ENCODE results near the gene UNC13C.

UNC13C gene

GRCh38 chr15:54515664-54516582 lies 537.7 kb downstream of the UNC13C start:
- Histone ChIP-seq H3K4me3 (ENCODE audit: extremely low read depth, insufficient read depth, low read length, poor library complexity, severe bottlenecking) (no peak overlapping the region), H3K9me3 (ENCODE audit: control insufficient read depth, low read length) (no peaks in the 10 kb centered on the region), H3K36me3 (ENCODE audit: control insufficient read depth, insufficient read depth, low read length) (no peaks in the 10 kb centered on the region), H3K4me1 (ENCODE audit: control insufficient read depth, insufficient read depth, low read length, poor library complexity, severe bottlenecking) (no peaks in the 10 kb centered on the region), H3K27ac (ENCODE audit: low read depth, low read length, severe bottlenecking) (no peak overlapping the region)
- WGBS, 2 experiments (ENCODE audit: insufficient coverage in 2 of 2): 88 to 92% methylated on average over 3 to 7 of the region's 9 CpGs

- H3K9me3 ChIP-seq (ENCODE audit: control insufficient read depth, low read length): no peaks in the 10 kb centered on the region
- no peaks in the 10 kb centered on the region for H3K36me3 ChIP-seq (ENCODE audit: control insufficient read depth, insufficient read depth, low read length)
- WGBS, 2 experiments (ENCODE audit: insufficient coverage in 2 of 2): 100% methylated on average over 1 of the region's 2 CpGs; no CpG with 5 or more reads in 1 of the 2 experiments
- no peaks in the 10 kb centered on the region for H3K4me1 ChIP-seq (ENCODE audit: control insufficient read depth, insufficient read depth, low read length, poor library complexity, severe bottlenecking)
- H3K4me3 ChIP-seq (ENCODE audit: extremely low read depth, insufficient read depth, low read length, poor library complexity, severe bottlenecking): no peak overlapping the region
- H3K27ac ChIP-seq (ENCODE audit: low read depth, low read length, severe bottlenecking): no peak overlapping the region
These were observed 539.1 kb downstream of the UNC13C start for GRCh38 chr15:54517366-54517765.

DNA sequence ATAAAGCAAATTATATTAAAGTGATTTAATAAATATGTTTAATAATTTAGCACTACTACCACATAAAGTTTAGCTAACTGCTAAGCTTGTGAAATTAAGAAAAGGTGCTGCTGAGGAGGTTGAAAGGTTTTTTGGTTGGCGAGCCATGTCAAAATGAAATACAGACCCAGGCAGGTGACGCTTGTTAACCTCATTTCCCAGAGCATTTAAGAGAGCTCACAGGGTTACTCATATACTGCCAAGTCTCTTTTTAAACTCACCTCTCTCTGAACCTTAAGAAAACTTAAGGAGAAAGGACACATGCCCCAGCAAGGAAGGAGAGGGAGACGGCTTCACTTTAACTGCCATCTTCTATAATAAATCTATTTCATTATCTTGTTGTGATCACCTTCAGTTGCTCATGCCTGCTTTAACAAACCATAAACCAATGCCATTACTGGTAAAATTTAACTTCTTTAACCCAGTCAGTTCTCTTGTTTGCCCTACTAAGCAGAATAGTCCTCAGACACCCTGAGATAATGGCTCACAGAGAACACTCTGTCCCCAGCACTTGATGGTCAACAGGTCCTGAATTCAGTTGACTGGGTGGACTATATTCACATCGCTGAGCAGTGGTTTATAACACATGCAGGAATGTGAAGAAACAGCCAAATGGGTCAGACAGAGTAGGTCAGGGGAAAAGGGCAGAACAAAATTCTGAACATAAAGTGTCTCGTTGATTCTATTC lies 540.1 kb downstream of the UNC13C start:
- Histone ChIP-seq H3K36me3 (ENCODE audit: control insufficient read depth, insufficient read depth, low read length) (no peaks in the 10 kb centered on the region), H3K4me1 (ENCODE audit: control insufficient read depth, insufficient read depth, low read length, poor library complexity, severe bottlenecking) (no peaks in the 10 kb centered on the region), H3K27ac (ENCODE audit: low read depth, low read length, severe bottlenecking) (no peak overlapping the region), H3K4me3 (ENCODE audit: extremely low read depth, insufficient read depth, low read length, poor library complexity, severe bottlenecking) (no peak overlapping the region), H3K9me3 (ENCODE audit: control insufficient read depth, low read length) (no peaks in the 10 kb centered on the region)
- WGBS, 2 experiments (ENCODE audit: insufficient coverage in 2 of 2): 79 to 84% methylated on average over 3 to 4 of the region's 5 CpGs

DNA sequence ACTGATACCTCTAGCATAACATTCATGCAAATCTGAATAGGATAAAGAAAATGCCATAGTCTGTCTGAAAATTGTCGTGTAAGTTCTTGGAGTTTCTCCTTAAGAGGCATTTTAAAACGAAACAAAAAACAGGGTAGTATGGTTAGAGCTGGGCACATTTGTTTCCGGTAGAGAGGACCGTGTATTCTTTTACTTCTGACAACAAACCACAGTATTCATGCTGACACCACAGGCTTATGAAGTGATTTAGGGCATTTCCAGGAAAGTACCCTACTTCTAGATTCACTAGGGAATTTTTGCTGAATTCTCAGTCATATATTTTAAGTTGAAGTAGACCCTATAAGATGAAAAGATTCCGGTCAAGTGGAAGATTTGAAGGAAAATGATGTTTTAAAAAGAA lies 541.3 kb downstream of the UNC13C start:
- Histone ChIP-seq H3K4me1 (ENCODE audit: control insufficient read depth, insufficient read depth, low read length, poor library complexity, severe bottlenecking) (no peaks in the 10 kb centered on the region), H3K27ac (ENCODE audit: low read depth, low read length, severe bottlenecking) (no peak overlapping the region), H3K9me3 (ENCODE audit: control insufficient read depth, low read length) (no peaks in the 10 kb centered on the region), H3K36me3 (ENCODE audit: control insufficient read depth, insufficient read depth, low read length) (no peaks in the 10 kb centered on the region), H3K4me3 (ENCODE audit: extremely low read depth, insufficient read depth, low read length, poor library complexity, severe bottlenecking) (no peak overlapping the region)
- 87 to 100% methylated on average over 3 of the region's 5 CpGs for WGBS, 2 experiments (ENCODE audit: insufficient coverage in 2 of 2)

DNA sequence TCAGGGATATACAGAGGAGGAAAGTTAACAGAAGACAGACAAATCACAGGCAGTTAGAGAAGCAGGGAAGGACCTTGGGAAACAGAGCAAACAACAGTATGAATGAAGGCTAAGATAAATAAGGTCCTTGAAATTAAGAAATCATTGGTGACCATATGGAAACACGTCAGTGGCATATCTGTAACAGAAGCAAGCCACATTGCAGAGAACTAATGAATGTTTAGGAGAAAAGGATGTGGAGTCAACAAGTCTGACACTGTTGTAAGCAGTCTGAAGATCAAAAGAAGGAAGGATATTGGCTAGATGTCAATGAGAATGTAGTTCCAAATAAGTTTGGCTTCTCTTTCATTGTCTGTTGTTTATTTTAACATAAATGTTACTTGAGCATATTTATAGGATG lies 542.4 kb downstream of the UNC13C start:
- WGBS, 2 experiments (ENCODE audit: insufficient coverage in 2 of 2): 74 to 92% methylated on average over 1 of the region's 1 CpG
- Histone ChIP-seq H3K4me3 (ENCODE audit: extremely low read depth, insufficient read depth, low read length, poor library complexity, severe bottlenecking) (no peak overlapping the region), H3K4me1 (ENCODE audit: control insufficient read depth, insufficient read depth, low read length, poor library complexity, severe bottlenecking) (no peaks in the 10 kb centered on the region), H3K27ac (ENCODE audit: low read depth, low read length, severe bottlenecking) (no peak overlapping the region), H3K9me3 (ENCODE audit: control insufficient read depth, low read length) (no peaks in the 10 kb centered on the region), H3K36me3 (ENCODE audit: control insufficient read depth, insufficient read depth, low read length) (no peaks in the 10 kb centered on the region)

GRCh38 chr15:54521206-54521605 lies 543.0 kb downstream of the UNC13C start:
- Histone ChIP-seq H3K9me3 (ENCODE audit: control insufficient read depth, low read length) (no peaks in the 10 kb centered on the region), H3K27ac (ENCODE audit: low read depth, low read length, severe bottlenecking) (no peak overlapping the region), H3K4me3 (ENCODE audit: extremely low read depth, insufficient read depth, low read length, poor library complexity, severe bottlenecking) (no peak overlapping the region), H3K4me1 (ENCODE audit: control insufficient read depth, insufficient read depth, low read length, poor library complexity, severe bottlenecking) (no peaks in the 10 kb centered on the region), H3K36me3 (ENCODE audit: control insufficient read depth, insufficient read depth, low read length) (no peaks in the 10 kb centered on the region)
- no CpG with 5 or more reads among the region's 2 CpGs for WGBS, 2 experiments (ENCODE audit: insufficient coverage in 2 of 2)

DNA sequence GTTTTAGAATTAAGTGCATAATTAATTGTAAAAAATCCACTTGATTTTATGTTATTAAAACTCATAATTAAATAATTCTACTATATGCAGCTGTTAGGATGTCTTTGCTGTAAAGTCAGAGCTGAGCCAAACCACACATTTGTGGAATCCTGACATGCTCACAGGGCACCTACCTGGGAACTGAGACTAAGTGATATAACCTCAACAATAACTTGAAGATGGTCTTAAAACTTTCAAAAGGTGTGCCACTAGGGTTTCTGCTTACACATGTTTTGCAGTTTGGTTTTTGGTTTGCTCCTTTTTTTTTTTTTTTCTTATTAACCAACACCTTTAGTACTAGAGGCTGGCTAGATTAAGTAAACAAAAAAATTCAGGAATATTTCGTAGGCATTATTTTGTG lies 549.8 kb downstream of the UNC13C start:
- Histone ChIP-seq H3K4me3 (ENCODE audit: extremely low read depth, insufficient read depth, low read length, poor library complexity, severe bottlenecking) (no peak overlapping the region), H3K9me3 (ENCODE audit: control insufficient read depth, low read length) (no peaks in the 10 kb centered on the region), H3K27ac (ENCODE audit: low read depth, low read length, severe bottlenecking) (no peak overlapping the region), H3K4me1 (ENCODE audit: control insufficient read depth, insufficient read depth, low read length, poor library complexity, severe bottlenecking) (no peaks in the 10 kb centered on the region), H3K36me3 (ENCODE audit: control insufficient read depth, insufficient read depth, low read length) (no peaks in the 10 kb centered on the region)
- WGBS, 2 experiments (ENCODE audit: insufficient coverage in 2 of 2): no CpG with 5 or more reads among the region's 1 CpG

- H3K36me3 ChIP-seq (ENCODE audit: control insufficient read depth, insufficient read depth, low read length): no peaks in the 10 kb centered on the region
- no peak overlapping the region for H3K27ac ChIP-seq (ENCODE audit: low read depth, low read length, severe bottlenecking)
- no peaks in the 10 kb centered on the region for H3K4me1 ChIP-seq (ENCODE audit: control insufficient read depth, insufficient read depth, low read length, poor library complexity, severe bottlenecking)
- 89 to 94% methylated on average over 5 of the region's 6 CpGs for WGBS, 2 experiments (ENCODE audit: insufficient coverage in 2 of 2)
- no peak overlapping the region for H3K4me3 ChIP-seq (ENCODE audit: extremely low read depth, insufficient read depth, low read length, poor library complexity, severe bottlenecking)
- H3K9me3 ChIP-seq (ENCODE audit: control insufficient read depth, low read length): peaks cover 5% of the 10 kb centered on the region
These were observed 562.5 kb downstream of the UNC13C start for GRCh38 chr15:54540721-54541120.

- H3K4me1 ChIP-seq (ENCODE audit: control insufficient read depth, insufficient read depth, low read length, poor library complexity, severe bottlenecking): no peaks in the 10 kb centered on the region
- H3K4me3 ChIP-seq (ENCODE audit: extremely low read depth, insufficient read depth, low read length, poor library complexity, severe bottlenecking): no peak overlapping the region
- no CpG with 5 or more reads among the region's 3 CpGs for WGBS, 2 experiments (ENCODE audit: insufficient coverage in 2 of 2)
- H3K9me3 ChIP-seq (ENCODE audit: control insufficient read depth, low read length): no peaks in the 10 kb centered on the region
- no peak overlapping the region for H3K27ac ChIP-seq (ENCODE audit: low read depth, low read length, severe bottlenecking)
- no peaks in the 10 kb centered on the region for H3K36me3 ChIP-seq (ENCODE audit: control insufficient read depth, insufficient read depth, low read length)
These were observed 569.2 kb downstream of the UNC13C start for GRCh38 chr15:54547491-54547890.

- H3K4me3 ChIP-seq (ENCODE audit: extremely low read depth, insufficient read depth, low read length, poor library complexity, severe bottlenecking): no peak overlapping the region
- WGBS, 2 experiments (ENCODE audit: insufficient coverage in 2 of 2): no CpG with 5 or more reads among the region's 1 CpG
- H3K27ac ChIP-seq (ENCODE audit: low read depth, low read length, severe bottlenecking): no peak overlapping the region
- H3K9me3 ChIP-seq (ENCODE audit: control insufficient read depth, low read length): no peaks in the 10 kb centered on the region
- no peaks in the 10 kb centered on the region for H3K4me1 ChIP-seq (ENCODE audit: control insufficient read depth, insufficient read depth, low read length, poor library complexity, severe bottlenecking)
- no peaks in the 10 kb centered on the region for H3K36me3 ChIP-seq (ENCODE audit: control insufficient read depth, insufficient read depth, low read length)
These were observed 572.7 kb downstream of the UNC13C start for GRCh38 chr15:54550954-54551353.

- no peak overlapping the region for H3K27ac ChIP-seq (ENCODE audit: low read depth, low read length, severe bottlenecking)
- no peak overlapping the region for H3K4me3 ChIP-seq (ENCODE audit: extremely low read depth, insufficient read depth, low read length, poor library complexity, severe bottlenecking)
- WGBS, 2 experiments (ENCODE audit: insufficient coverage in 2 of 2): no CpG with 5 or more reads among the region's 1 CpG
- H3K9me3 ChIP-seq (ENCODE audit: control insufficient read depth, low read length): no peaks in the 10 kb centered on the region
- no peaks in the 10 kb centered on the region for H3K36me3 ChIP-seq (ENCODE audit: control insufficient read depth, insufficient read depth, low read length)
- no peaks in the 10 kb centered on the region for H3K4me1 ChIP-seq (ENCODE audit: control insufficient read depth, insufficient read depth, low read length, poor library complexity, severe bottlenecking)
These were observed 578.0 kb downstream of the UNC13C start for GRCh38 chr15:54556231-54556630.
